ENCODE results near the gene AKR1E2. TPM values are rescaled to one million over a fixed set of nuclear protein-coding genes. Genes with fewer than 3 reads are reported as not detected.

The AKR1E2 gene
- total and polyA plus RNA-seq, 9 of the 15 experiments (the other 6 are each of a cell fraction or from before 2014, with no cell fraction given), result 4.2 to 16.6 (median 9.8) TPM

GRCh38 chr10:4780091-4780490 lies 45.9 kb upstream of the AKR1E2 start:
- TF ChIP-seq FOXM1 (IDR thresholded peaks at IDR 0.05; ENCODE audit: low read depth), result no peak
- no peak for TF ChIP-seq FOXM1 (CRISPR knock-in tag; IDR thresholded peaks at IDR 0.05; ENCODE audit: low read depth)
- no peak for TF ChIP-seq ZNF449 (CRISPR knock-in tag; IDR thresholded peaks at IDR 0.05)
- TF ChIP-seq ZBTB7A (IDR thresholded peaks at IDR 0.05; ENCODE audit: borderline replicate concordance, control insufficient read depth, low read depth, low read length), result no peak
- no peak for TF ChIP-seq TAF9B (IDR thresholded peaks at IDR 0.05; ENCODE audit: partially characterized antibody)
- no peak for TF ChIP-seq ZNF75A (CRISPR knock-in tag; IDR thresholded peaks at IDR 0.05)
- TF ChIP-seq MCM3 (IDR thresholded peaks at IDR 0.05), result no peak
- no peak for TF ChIP-seq GTF2F1 (IDR thresholded peaks at IDR 0.05; ENCODE audit: low read depth, low read length)
- TF ChIP-seq ZNF592 (IDR thresholded peaks at IDR 0.05), result no peak
- no peak for TF ChIP-seq PTBP1 (IDR thresholded peaks at IDR 0.05; ENCODE audit: low read depth, low read length)
- TF ChIP-seq ETS1 (conservative IDR thresholded peaks at IDR 0.05; ENCODE audit: control insufficient read depth, low read depth, low read length), result no peak
- TF ChIP-seq E2F6 (IDR thresholded peaks at IDR 0.05; ENCODE audit: borderline replicate concordance in 1 of 2, extremely low read depth in 1 of 2, insufficient read depth in 1 of 2, insufficient read length in 1 of 2, low read depth in 1 of 2, low read length in 1 of 2, poor library complexity in 1 of 2, severe bottlenecking in 1 of 2), result no peak
- TF ChIP-seq POLR3G (IDR thresholded peaks at IDR 0.05; ENCODE audit: extremely low read depth, insufficient read length, insufficient replicate concordance), result no peak
- no peaks in the 10 kb centered on the region for H4K20me1 ChIP-seq (replicated peaks; ENCODE audit: control insufficient read depth, insufficient read depth, low read length)
- H3K9ac ChIP-seq (ENCODE audit: insufficient read depth in 1 of 2, low read depth in 2 of 2, low read length in 2 of 2), result no peak overlapping the region
- no peak overlapping the region for H3K4me3 ChIP-seq
- in situ Hi-C loops (cut with MboI), result no loop called here
- intact Hi-C loops (cut with micrococcal nuclease), result no loop called here
- ChIA-PET POLR2A (interaction anchor here (0.7 to 1.6 kb wide), 3 partner anchors 10 to 1583 kb away, joined by 3 to 4 read pairs (median 3); no protein-coding TSS in a partner anchor), CTCF (ENCODE audit: low intra/inter-chr PET ratio) (no interaction called here)
- H3K4me2 ChIP-seq (ENCODE audit: insufficient read depth, low read length), result no peak overlapping the region
- no peaks in the 10 kb centered on the region for H3K4me1 ChIP-seq (replicated peaks in 1 of 2; ENCODE audit: control insufficient read depth in 2 of 2, insufficient read depth in 2 of 2, low read length in 2 of 2)
- peaks cover 4 to 12% of the 10 kb centered on the region in 2 experiments; a peak in 3 of 5 replicates for H3K27me3 ChIP-seq (ENCODE audit: control insufficient read depth in 2 of 2, insufficient read depth in 2 of 2, low read length in 2 of 2)
- FAIRE-seq (no peak), DNase-seq (ENCODE audit: extremely low read depth in 1 of 4, low spot score in 3 of 4) (no peak), ATAC-seq (no peak)
- no TSS peak for BruUV-seq (replicated peaks)
- H3K27ac ChIP-seq (ENCODE audit: extremely low read depth, low read depth, low read length), result no peak overlapping the region
- no peak overlapping the region for H2AFZ ChIP-seq (ENCODE audit: low read depth, low read length)
- no peaks in the 10 kb centered on the region for H3K79me2 ChIP-seq (ENCODE audit: control insufficient read depth, insufficient read depth, low read length)
- no peaks in the 10 kb centered on the region for H3K9me3 ChIP-seq (replicated peaks; ENCODE audit: control insufficient read depth, insufficient read depth, low read depth, low read length)
- no peaks in the 10 kb centered on the region for H3K36me3 ChIP-seq (ENCODE audit: control insufficient read depth, insufficient read depth, low read length)
- no peaks in the 10 kb centered on the region for H3K9me1 ChIP-seq (ENCODE audit: control insufficient read depth, insufficient read depth, low read length)
- 2% methylated on average over 2 of the region's 2 CpGs for WGBS (ENCODE audit: insufficient coverage, low coverage, missing lambda C conversion rate)
